Measurements from ENCODE around the gene CYSLTR2. TPM values are rescaled to one million over a fixed set of nuclear protein-coding genes. Genes with fewer than 3 reads are reported as not detected.
A peak's percentile ranks its signal among the peaks of the same experiment; 100 is the strongest.

Gene CYSLTR2
- total RNA-seq, 1 donor from 2014 or later = 2.1 TPM

DNA sequence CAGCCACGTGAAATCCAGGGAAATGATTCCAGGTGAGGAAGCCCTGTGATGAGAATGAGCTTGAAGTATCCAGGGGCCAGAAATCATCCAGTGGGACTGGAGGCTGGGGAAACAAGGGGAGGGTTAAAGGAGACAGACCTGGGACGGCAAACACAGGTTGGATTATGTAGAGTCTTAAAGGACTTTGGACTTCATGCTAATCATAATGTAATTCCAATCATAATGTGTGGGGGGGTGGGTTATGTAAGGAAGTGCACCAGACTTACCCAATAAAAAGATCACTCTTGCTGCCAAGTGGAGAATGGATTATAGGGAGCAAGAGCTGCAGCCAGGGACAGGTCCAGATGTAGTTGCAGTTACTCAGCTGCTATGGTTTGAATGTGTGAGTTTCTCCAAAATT, 16.1 kb upstream of the CYSLTR2 start:
- Histone ChIP-seq H3K79me2 (ENCODE audit: insufficient read depth, low read length) (no peaks in the 10 kb centered on the region), H3K27me3 (ENCODE audit: insufficient read depth, low read length) (no peaks in the 10 kb centered on the region), H3K36me3 (ENCODE audit: insufficient read depth, low read length) (no peaks in the 10 kb centered on the region), H4K20me1 (ENCODE audit: insufficient read depth, low read length) (no peaks in the 10 kb centered on the region), H3K9me3 (ENCODE audit: insufficient read depth, low read depth, low read length) (no peaks in the 10 kb centered on the region), H3K4me3 (ENCODE audit: insufficient read depth, low read depth, low read length) (no peak overlapping the region), H3K9ac (ENCODE audit: low read length) (no peak overlapping the region), H2AFZ (ENCODE audit: low read depth, low read length) (no peak overlapping the region), H3K4me2 (ENCODE audit: low read length) (no peak overlapping the region), H3K27ac (ENCODE audit: low read depth, low read length) (no peak overlapping the region), H3K4me1 (ENCODE audit: insufficient read depth, low read length) (no peaks in the 10 kb centered on the region)
- Mint-ChIP-seq H3K36me3 (ENCODE audit: low read depth, unreplicated experiment) (no peaks in the 10 kb centered on the region), H3K27me3 (ENCODE audit: low read depth, unreplicated experiment) (peaks cover 4% of the 10 kb centered on the region), H3K4me3 (ENCODE audit: unreplicated experiment) (no peak overlapping the region), H3K4me1 (ENCODE audit: low read depth, unreplicated experiment) (peaks cover 19% of the 10 kb centered on the region), H3K27ac (ENCODE audit: unreplicated experiment) (peak overlapping the region; percentile 86), H3K9me3 (ENCODE audit: unreplicated experiment) (peaks cover 8% of the 10 kb centered on the region)
- DNase-seq (ENCODE audit: low read depth) = no peak
- TF ChIP-seq, protein P1, sequence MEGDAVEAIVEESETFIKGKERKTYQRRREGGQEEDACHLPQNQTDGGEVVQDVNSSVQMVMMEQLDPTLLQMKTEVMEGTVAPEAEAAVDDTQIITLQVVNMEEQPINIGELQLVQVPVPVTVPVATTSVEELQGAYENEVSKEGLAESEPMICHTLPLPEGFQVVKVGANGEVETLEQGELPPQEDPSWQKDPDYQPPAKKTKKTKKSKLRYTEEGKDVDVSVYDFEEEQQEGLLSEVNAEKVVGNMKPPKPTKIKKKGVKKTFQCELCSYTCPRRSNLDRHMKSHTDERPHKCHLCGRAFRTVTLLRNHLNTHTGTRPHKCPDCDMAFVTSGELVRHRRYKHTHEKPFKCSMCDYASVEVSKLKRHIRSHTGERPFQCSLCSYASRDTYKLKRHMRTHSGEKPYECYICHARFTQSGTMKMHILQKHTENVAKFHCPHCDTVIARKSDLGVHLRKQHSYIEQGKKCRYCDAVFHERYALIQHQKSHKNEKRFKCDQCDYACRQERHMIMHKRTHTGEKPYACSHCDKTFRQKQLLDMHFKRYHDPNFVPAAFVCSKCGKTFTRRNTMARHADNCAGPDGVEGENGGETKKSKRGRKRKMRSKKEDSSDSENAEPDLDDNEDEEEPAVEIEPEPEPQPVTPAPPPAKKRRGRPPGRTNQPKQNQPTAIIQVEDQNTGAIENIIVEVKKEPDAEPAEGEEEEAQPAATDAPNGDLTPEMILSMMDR (IDR thresholded peaks at IDR 0.05; ENCODE audit: insufficient read depth, low read depth, low read length) = no peak
- TF ChIP-seq EZH2 (IDR thresholded peaks at IDR 0.05; ENCODE audit: insufficient read depth, low read length) = no peak
- FAIRE-seq = no peak

DNA sequence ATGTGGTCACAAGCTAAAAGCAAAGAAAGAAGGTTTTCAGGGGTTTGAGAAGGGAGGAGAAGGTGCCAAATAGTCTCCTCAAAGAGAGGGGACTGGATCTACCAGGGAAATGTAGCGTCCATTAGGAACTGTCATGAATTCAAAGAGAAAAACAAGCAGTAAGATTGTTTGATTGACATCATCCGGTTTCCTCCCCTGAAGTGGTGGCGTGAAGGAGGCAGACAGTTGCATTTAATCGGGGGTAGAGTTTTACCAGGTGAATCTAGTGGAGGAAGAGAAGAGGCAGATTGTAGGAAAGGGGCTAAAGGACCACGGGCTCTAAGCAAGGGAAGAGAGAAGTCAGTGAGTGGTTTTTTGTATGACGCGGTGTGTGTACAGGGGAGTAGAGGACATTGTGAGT, 13.0 kb upstream of the CYSLTR2 start:
- no peak for TF ChIP-seq EZH2 (IDR thresholded peaks at IDR 0.05; ENCODE audit: insufficient read depth, low read length)
- no peak overlapping the region for H2AFZ ChIP-seq (ENCODE audit: low read depth, low read length)
- H3K36me3 ChIP-seq (ENCODE audit: insufficient read depth, low read length) = no peaks in the 10 kb centered on the region
- Mint-ChIP-seq H3K4me1 (ENCODE audit: low read depth, unreplicated experiment) (peaks cover 19% of the 10 kb centered on the region), H3K4me3 (ENCODE audit: unreplicated experiment) (no peak overlapping the region), H3K27me3 (ENCODE audit: low read depth, unreplicated experiment) (peaks cover 8% of the 10 kb centered on the region), H3K36me3 (ENCODE audit: low read depth, unreplicated experiment) (no peaks in the 10 kb centered on the region), H3K27ac (ENCODE audit: unreplicated experiment) (no peak overlapping the region), H3K9me3 (ENCODE audit: unreplicated experiment) (peaks cover 6% of the 10 kb centered on the region)
- H3K4me3 ChIP-seq (ENCODE audit: insufficient read depth, low read depth, low read length) = no peak overlapping the region
- no peaks in the 10 kb centered on the region for H3K9me3 ChIP-seq (ENCODE audit: insufficient read depth, low read depth, low read length)
- peaks cover 4% of the 10 kb centered on the region for H3K27me3 ChIP-seq (ENCODE audit: insufficient read depth, low read length)
- DNase-seq (ENCODE audit: low read depth) (no peak), FAIRE-seq (no peak)
- H4K20me1 ChIP-seq (ENCODE audit: insufficient read depth, low read length) = no peaks in the 10 kb centered on the region
- no peak overlapping the region for H3K4me2 ChIP-seq (ENCODE audit: low read length)
- H3K27ac ChIP-seq (ENCODE audit: low read depth, low read length) = no peak overlapping the region
- no peak overlapping the region for H3K9ac ChIP-seq (ENCODE audit: low read length)
- H3K79me2 ChIP-seq (ENCODE audit: insufficient read depth, low read length) = no peaks in the 10 kb centered on the region
- H3K4me1 ChIP-seq (ENCODE audit: insufficient read depth, low read length) = no peaks in the 10 kb centered on the region

DNA sequence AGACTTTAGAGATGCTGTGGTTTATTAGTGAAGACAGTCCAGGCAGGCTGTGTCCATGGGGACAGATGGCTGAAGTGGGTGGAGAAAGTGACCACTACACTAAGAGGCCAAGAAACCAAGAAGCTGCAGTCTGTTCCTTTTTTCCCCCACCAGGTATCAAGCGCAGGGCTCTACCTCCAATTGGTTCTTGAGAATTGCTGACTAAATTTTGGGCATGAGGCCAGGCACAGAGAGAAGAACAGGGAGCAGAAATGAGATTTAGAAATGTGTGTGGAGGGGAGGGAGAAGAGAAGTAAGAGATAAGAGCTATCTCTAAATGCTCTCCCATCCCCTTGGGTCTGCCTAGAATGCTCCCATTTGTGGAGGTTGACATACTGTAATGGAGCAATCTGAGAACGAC, 12.3 kb upstream of the CYSLTR2 start:
- Histone ChIP-seq H3K36me3 (ENCODE audit: insufficient read depth, low read length) (no peaks in the 10 kb centered on the region), H2AFZ (ENCODE audit: low read depth, low read length) (no peak overlapping the region), H3K9me3 (ENCODE audit: insufficient read depth, low read depth, low read length) (no peaks in the 10 kb centered on the region), H4K20me1 (ENCODE audit: insufficient read depth, low read length) (no peaks in the 10 kb centered on the region), H3K27me3 (ENCODE audit: insufficient read depth, low read length) (peaks cover 4% of the 10 kb centered on the region), H3K4me3 (ENCODE audit: insufficient read depth, low read depth, low read length) (no peak overlapping the region), H3K79me2 (ENCODE audit: insufficient read depth, low read length) (no peaks in the 10 kb centered on the region), H3K27ac (ENCODE audit: low read depth, low read length) (no peak overlapping the region), H3K9ac (ENCODE audit: low read length) (no peak overlapping the region), H3K4me1 (ENCODE audit: insufficient read depth, low read length) (no peaks in the 10 kb centered on the region), H3K4me2 (ENCODE audit: low read length) (no peak overlapping the region)
- Mint-ChIP-seq H3K4me1 (ENCODE audit: low read depth, unreplicated experiment) (peaks cover 13% of the 10 kb centered on the region), H3K27ac (ENCODE audit: unreplicated experiment) (no peak overlapping the region), H3K4me3 (ENCODE audit: unreplicated experiment) (no peak overlapping the region), H3K36me3 (ENCODE audit: low read depth, unreplicated experiment) (no peaks in the 10 kb centered on the region), H3K9me3 (ENCODE audit: unreplicated experiment) (peaks cover 6% of the 10 kb centered on the region), H3K27me3 (ENCODE audit: low read depth, unreplicated experiment) (peaks cover 9% of the 10 kb centered on the region)
- DNase-seq (ENCODE audit: low read depth) (no peak), FAIRE-seq (no peak)
- no peak for TF ChIP-seq EZH2 (IDR thresholded peaks at IDR 0.05; ENCODE audit: insufficient read depth, low read length)
- TF ChIP-seq, protein P1 (IDR thresholded peaks at IDR 0.05; ENCODE audit: insufficient read depth, low read depth, low read length) = no peak
